ENCODE data around the gene GRIP1.

GRIP1 gene

DNA sequence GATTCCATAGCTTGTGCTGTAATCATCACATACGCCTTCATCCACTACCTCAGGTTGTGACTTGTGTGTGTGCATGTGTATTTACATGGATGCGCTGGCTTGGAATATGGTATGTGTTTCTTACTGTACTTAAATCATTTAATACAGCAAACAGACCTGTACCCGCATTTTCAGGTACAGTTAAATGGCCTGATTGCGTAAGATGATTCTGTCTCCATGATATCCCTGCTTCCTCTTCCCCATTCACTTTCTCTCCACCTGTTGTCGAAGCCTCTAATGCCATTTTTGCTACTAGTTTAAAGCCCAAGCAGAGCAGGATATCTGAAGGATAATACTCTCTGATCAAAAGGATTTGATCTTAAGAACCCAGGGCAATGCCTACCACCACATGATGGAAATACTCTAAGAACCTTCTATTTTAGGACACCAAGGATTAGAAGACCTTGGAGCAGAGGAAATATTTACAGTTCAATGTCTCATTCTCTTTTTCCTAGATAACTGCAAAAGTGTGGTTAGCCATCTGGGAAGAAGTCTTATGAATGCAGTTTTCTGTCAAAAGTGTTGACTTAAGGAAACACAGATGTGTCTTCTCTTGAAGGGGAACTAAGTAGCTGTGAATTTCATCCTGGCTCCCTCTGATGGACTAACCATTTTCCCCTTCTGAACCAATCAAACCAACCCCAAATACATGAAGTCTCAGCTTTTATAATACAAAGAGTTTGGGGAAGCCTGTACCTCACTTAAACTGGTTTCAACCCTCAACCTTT lies 297.9 kb downstream of the GRIP1 start:
- no peak for DNase-seq (ENCODE audit: low spot score)

GRCh38 chr12:66379616-66380015 lies 299.3 kb downstream of the GRIP1 start:
- DNase-seq (ENCODE audit: low spot score): no peak

- no peak for DNase-seq (ENCODE audit: low spot score)
These were observed 303.3 kb downstream of the GRIP1 start for GRCh38 chr12:66375560-66375959.

GRCh38 chr12:66371982-66372381 lies 306.9 kb downstream of the GRIP1 start:
- no peak for DNase-seq (ENCODE audit: low spot score)

DNA sequence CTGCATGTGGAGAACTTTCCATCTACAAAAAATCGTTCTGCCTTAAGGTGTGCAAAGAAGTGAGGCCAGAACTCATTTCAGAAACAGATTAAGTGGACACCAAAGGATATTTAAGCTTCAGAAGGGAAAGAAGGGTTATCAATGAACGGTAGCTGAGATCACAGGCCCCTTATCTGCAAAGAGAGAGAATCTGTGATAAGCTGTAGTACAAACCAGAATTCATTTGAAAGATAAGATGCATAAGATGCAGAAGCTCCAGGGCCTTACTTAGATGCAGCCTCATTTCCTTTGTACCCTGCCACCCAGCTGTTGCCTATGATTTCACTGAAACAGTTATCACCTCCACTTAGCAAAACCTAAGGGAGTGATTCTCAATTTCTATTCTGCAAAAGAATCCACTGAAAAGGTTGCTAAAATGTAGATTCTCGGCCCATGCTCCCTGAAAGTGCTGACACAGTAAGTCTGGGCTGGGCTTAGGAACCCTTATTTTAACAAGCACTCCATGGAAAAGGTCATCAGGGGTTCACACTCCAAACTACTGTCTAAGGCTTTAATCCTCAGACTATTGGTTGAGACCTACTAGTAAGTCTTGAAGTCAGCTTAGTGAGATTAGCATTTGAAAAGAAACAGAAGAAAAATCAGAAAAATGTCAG lies 311.7 kb downstream of the GRIP1 start:
- no peak for DNase-seq (ENCODE audit: low spot score)

DNA sequence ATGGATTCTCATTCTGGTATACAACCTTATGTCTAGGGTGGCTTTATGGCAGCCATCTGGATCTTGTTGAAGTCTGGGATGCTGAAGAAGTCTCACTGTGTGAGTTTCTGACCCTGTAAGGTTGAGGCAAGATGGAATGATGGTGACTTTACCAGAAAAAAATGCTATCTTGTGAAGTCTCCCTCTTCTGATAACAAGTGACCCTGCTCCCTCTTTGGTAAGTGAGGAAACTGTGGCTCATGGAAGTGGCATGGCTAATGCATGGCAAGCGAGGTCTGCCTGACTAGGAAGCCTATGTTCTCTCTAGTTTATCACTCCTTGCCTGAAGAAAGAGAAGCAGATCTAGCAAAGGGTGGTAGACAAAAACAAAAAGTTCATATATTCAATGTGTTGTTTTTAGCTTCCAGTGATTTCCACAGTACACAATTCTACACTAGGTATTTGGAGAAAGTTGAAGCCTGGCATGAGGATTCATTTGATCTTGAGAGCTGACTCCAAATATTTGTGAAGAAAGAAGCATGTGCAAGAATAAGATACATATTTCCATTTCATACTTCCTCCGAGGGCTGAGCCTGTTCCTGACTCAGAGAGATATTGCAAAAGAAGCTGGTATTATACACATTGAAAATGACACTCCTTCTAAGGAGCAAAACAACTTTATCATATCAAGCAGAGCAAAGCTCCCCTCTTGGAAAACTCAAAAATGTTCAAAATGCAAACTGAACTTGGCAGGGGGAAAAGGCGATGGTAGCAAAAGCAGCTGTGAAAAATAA lies 313.0 kb downstream of the GRIP1 start:
- DNase-seq (ENCODE audit: low spot score): no peak

DNA sequence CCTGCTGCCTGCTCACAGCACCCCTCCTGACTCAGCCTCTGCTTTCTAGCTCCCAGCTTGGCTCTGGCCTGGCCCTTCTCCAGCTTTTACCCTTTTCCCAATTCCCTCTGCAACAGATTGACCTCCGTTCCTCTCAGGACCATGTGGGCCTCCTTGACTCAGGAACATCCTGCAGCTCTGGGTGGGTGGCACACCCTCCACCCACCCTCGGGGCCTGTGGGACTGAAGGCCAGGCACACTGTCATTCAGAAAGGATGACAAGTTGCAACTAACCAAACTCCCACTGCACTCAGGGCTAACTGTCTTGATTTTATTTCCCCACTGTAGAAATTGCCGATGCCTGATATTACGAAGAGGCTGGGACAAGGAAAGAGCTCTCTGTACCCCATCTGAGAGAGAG lies 317.2 kb downstream of the GRIP1 start:
- no peak for DNase-seq (ENCODE audit: low spot score)

GRCh38 chr12:66359300-66359699 lies 319.6 kb downstream of the GRIP1 start:
- DNase-seq (ENCODE audit: low spot score): no peak

- DNase-seq (ENCODE audit: low spot score): peak; percentile 13
These were observed 324.6 kb downstream of the GRIP1 start for GRCh38 chr12:66354291-66354690.

DNA sequence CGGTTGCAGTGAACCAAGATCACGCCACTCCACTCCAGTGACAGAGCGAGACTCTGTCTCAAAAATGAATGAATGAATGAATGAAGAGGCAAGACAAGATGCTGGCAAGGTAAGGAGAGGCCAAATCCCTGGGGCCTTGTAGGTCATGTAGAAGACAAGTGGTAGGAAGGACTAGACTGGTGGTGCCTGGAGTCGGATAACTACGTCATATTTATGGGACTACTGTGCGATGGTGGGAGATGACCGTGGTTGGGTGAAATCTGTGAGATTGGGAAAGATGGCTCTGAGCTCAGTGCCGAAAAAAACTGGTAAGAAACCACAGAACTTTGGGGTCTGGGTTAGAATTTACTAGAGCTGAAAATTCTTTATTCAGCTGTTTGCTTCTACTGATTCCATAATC lies 326.0 kb downstream of the GRIP1 start:
- no peak for DNase-seq (ENCODE audit: low spot score)

- peak; percentile 5 for DNase-seq (ENCODE audit: low spot score)
These were observed 326.7 kb downstream of the GRIP1 start for GRCh38 chr12:66352197-66352596.

DNA sequence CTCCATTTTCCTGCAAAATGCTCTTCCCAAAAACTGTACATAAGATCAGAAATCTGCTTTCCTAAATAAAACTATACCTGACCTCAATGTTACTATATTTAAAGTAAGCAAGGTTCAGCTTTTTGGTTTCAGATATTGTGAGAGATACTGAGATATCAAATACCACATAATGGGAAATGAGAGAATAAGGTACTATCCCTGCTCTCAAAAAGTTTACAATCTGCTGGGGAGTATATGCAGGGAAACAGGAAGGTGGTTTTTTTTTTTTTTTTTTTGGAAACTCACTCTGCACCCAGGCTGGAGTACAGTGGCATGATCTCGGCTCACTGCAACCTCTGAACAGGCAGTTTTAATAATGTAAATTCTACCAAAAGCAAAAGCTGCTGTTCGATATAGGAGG lies 327.6 kb downstream of the GRIP1 start:
- no peak for DNase-seq (ENCODE audit: low spot score)

- DNase-seq (ENCODE audit: low spot score): no peak
These were observed 332.9 kb downstream of the GRIP1 start for GRCh38 chr12:66345956-66346355.

- no peak for DNase-seq (ENCODE audit: low spot score)
These were observed 333.7 kb downstream of the GRIP1 start for GRCh38 chr12:66345212-66345611.

GRCh38 chr12:66341126-66341525 lies 337.8 kb downstream of the GRIP1 start:
- no peak for DNase-seq (ENCODE audit: low spot score)

DNA sequence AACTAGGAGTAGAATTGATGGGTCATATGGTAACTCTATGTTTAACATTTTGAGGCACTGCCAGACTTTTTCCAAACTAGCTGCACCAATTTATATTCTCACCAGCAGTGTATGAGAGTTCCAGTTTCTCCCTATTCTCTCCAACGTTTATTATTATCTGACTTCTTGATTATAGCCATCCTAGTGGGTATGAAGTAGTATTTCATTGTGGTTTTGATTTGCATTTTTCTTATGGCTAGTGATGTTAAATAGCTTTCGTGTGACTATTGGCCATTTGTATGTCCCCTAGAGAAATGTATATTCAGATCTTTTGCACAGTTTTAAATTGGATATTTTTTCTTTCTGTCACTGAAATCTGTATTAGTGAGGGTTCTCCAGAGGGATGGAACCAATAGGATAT lies 338.7 kb downstream of the GRIP1 start:
- no peak for DNase-seq (ENCODE audit: low spot score)

DNA sequence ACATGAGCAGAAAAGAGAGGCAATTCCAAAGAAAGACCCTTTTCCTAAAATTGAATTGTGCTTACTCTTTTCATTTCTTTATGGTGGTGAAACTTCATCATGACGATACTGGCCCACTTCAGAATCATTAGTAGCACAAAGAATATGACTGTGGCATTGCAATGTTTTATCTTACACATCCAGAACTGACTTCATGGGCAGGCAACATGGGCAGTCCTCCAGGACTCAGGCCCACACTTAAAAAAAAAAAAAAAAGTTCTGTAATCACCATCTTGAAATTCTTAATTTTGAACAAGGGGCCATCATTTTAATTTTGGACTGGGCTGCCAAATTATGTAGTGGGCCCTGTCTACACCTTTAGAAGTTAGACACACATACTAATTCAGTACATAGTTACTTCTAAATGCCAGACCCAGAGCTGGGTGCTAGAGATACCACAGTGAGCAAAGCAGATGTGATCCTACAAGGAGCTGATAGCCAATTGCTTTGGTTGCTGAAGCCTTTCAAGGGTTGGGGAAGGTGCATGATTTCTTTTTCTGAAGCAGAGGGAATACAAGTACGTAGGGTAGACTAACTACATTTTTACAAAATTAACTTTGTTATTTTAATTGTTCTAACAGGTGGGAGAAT lies 341.4 kb downstream of the GRIP1 start:
- no peak for DNase-seq (ENCODE audit: low spot score)

GRCh38 chr12:66335746-66336145 lies 343.1 kb downstream of the GRIP1 start:
- no peak for DNase-seq (ENCODE audit: low spot score)

GRCh38 chr12:66331814-66332213 lies 347.1 kb downstream of the GRIP1 start:
- DNase-seq (ENCODE audit: low spot score): no peak

GRCh38 chr12:66331016-66331415 lies 347.9 kb downstream of the GRIP1 start:
- DNase-seq (ENCODE audit: low spot score): no peak

- DNase-seq (ENCODE audit: low spot score): peak; percentile 23
These were observed 348.9 kb downstream of the GRIP1 start for GRCh38 chr12:66329941-66330340.

DNA sequence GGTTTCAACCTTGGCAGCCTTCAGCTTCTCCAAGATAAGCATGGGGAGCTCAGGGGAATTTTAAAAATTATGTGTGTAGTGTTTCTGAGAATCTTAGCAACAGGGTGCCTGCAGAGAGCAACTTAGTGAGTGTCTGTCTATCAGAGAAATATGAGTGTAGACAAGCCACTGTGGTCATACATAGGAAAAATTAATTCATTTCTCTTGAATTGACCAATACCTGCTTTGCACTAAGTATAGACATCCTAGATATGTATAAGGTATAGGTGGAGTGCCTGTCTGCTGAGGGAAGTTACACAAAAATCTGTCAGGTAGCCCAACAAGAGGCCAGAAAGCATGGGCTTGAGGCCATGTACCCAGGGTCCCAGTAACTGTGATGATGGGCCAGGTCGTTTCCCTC lies 355.9 kb downstream of the GRIP1 start:
- no peak for DNase-seq (ENCODE audit: low spot score)

- no peak for DNase-seq (ENCODE audit: low spot score)
These were observed 357.4 kb downstream of the GRIP1 start for GRCh38 chr12:66321435-66321834.

Measured in globus pallidus (tissue), 1 donor.